Measurements from ENCODE around the gene LRRC57. TPM values are rescaled to one million over a fixed set of nuclear protein-coding genes. Genes with fewer than 3 reads are reported as not detected.

Gene LRRC57
- polyA plus RNA-seq, 3 donors, result 7.8 to 17.4 (median 11.2) TPM

DNA sequence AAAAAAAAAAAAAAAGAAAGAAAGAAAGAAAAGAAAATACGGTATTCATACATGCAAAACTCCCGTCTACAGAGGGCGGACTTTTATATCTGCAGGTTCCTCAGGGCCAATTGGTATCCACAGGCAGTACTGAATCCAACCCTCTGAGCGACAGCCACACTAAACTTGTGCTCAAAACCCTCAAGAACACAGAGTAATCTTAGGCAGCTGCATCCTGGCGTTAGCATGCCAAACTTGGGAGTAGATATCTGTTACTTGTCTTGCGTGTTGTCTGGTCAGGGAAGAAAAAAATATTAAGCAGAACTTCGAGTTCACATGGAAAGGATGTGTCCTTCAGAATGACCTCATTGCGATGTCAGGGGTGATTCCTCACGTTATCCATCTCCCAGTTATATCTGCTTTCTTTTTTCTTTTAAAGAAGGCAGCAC lies 40.3 kb downstream of the LRRC57 start:
- H3K4me1 ChIP-seq (ENCODE audit: control insufficient read depth in 1 of 2, insufficient read depth in 2 of 2, low read length in 2 of 2), result peaks cover 30 to 37% of the 10 kb centered on the region in 2 donors
- no peak overlapping the region for H3K4me2 ChIP-seq (replicated peaks; ENCODE audit: extremely low read depth, low read length, poor library complexity, severe bottlenecking)
- no peak overlapping the region for H3K4me3 ChIP-seq (replicated peaks in 1 of 3; ENCODE audit: low read depth in 2 of 3, low read length in 3 of 3)
- peaks cover 0 to 2% (median 0%) of the 10 kb centered on the region in 3 donors for H3K27me3 Mint-ChIP-seq (ENCODE audit: low read depth in 3 of 3)
- intact Hi-C loops (cut with micrococcal nuclease), result no loop called here
- no peak overlapping the region for H3K4me3 Mint-ChIP-seq
- H3K36me3 ChIP-seq (replicated peaks in 1 of 2; ENCODE audit: control insufficient read depth in 1 of 2, insufficient read depth in 2 of 2, low read length in 2 of 2), result peaks cover 23 to 41% of the 10 kb centered on the region in 2 donors
- H3K27ac Mint-ChIP-seq, result peak overlapping the region in 1 of 7 donors; percentile 38
- peaks cover 39% of the 10 kb centered on the region for H4K20me1 ChIP-seq (ENCODE audit: insufficient read depth, low read length)
- no peaks in the 10 kb centered on the region for H3K9me3 ChIP-seq (replicated peaks in 1 of 2; ENCODE audit: control insufficient read depth in 1 of 2, insufficient read depth in 1 of 2, low read length in 2 of 2)
- H3K27ac ChIP-seq (ENCODE audit: low read depth in 1 of 2, low read length in 2 of 2), result peak overlapping the region in 1 of 2 donors; percentile 10
- no peak for DNase-seq
- H3K79me2 ChIP-seq (ENCODE audit: insufficient read depth, low read length), result peaks cover 94% of the 10 kb centered on the region
- H3K9ac ChIP-seq (ENCODE audit: insufficient read depth, low read length, poor library complexity, severe bottlenecking), result no peak overlapping the region
- WGBS (ENCODE audit: insufficient coverage), result no CpG with 5 or more reads among the region's 9 CpGs
- H3K9me3 Mint-ChIP-seq, result no peaks in the 10 kb centered on the region
- no peaks in the 10 kb centered on the region for H3K27me3 ChIP-seq (ENCODE audit: control insufficient read depth in 2 of 2, insufficient read depth in 2 of 2, low read length in 2 of 2)
- H3K36me3 Mint-ChIP-seq, result peaks cover 25 to 45% of the 10 kb centered on the region in 2 donors
- no peak overlapping the region for H2AFZ ChIP-seq (ENCODE audit: insufficient read depth, low read depth, low read length, poor library complexity, severe bottlenecking)
- H3K4me1 Mint-ChIP-seq, result peaks cover 39% of the 10 kb centered on the region
- TF ChIP-seq, protein P1, sequence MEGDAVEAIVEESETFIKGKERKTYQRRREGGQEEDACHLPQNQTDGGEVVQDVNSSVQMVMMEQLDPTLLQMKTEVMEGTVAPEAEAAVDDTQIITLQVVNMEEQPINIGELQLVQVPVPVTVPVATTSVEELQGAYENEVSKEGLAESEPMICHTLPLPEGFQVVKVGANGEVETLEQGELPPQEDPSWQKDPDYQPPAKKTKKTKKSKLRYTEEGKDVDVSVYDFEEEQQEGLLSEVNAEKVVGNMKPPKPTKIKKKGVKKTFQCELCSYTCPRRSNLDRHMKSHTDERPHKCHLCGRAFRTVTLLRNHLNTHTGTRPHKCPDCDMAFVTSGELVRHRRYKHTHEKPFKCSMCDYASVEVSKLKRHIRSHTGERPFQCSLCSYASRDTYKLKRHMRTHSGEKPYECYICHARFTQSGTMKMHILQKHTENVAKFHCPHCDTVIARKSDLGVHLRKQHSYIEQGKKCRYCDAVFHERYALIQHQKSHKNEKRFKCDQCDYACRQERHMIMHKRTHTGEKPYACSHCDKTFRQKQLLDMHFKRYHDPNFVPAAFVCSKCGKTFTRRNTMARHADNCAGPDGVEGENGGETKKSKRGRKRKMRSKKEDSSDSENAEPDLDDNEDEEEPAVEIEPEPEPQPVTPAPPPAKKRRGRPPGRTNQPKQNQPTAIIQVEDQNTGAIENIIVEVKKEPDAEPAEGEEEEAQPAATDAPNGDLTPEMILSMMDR (IDR thresholded peaks at IDR 0.05), result no peak

DNA sequence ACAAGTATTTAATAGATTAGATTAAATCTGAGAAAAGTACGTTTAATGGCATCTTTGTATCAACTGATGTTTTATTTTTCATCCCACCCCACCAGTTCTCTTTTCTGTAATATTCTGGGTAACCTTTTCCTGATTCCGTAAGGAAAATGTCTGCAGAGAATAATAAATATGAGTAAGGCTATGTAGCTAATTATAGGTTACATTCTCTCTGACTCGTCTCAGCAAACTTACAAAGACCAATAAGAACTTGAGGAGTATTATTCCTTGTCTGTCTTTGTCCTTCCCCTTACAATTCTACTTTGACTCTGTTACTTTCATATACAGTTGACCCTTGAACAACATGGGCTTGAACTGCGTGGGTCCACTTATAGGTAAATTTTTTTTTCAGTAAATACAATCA lies 41.1 kb downstream of the LRRC57 start:
- TF ChIP-seq, protein P1 (IDR thresholded peaks at IDR 0.05), result no peak
- no peak overlapping the region for H3K27ac Mint-ChIP-seq
- H3K36me3 Mint-ChIP-seq, result peaks cover 17 to 37% of the 10 kb centered on the region in 2 donors
- Histone ChIP-seq H2AFZ (ENCODE audit: insufficient read depth, low read depth, low read length, poor library complexity, severe bottlenecking) (no peak overlapping the region), H3K9ac (ENCODE audit: insufficient read depth, low read length, poor library complexity, severe bottlenecking) (no peak overlapping the region), H3K4me2 (replicated peaks; ENCODE audit: extremely low read depth, low read length, poor library complexity, severe bottlenecking) (no peak overlapping the region), H3K36me3 (replicated peaks in 1 of 2; ENCODE audit: control insufficient read depth in 1 of 2, insufficient read depth in 2 of 2, low read length in 2 of 2) (peaks cover 15 to 34% of the 10 kb centered on the region in 2 donors), H3K4me1 (ENCODE audit: control insufficient read depth in 1 of 2, insufficient read depth in 2 of 2, low read length in 2 of 2) (peaks cover 38 to 44% of the 10 kb centered on the region in 2 donors), H3K27ac (ENCODE audit: low read depth in 1 of 2, low read length in 2 of 2) (peak overlapping the region in 1 of 2 donors; percentile 12), H3K27me3 (ENCODE audit: control insufficient read depth in 2 of 2, insufficient read depth in 2 of 2, low read length in 2 of 2) (no peaks in the 10 kb centered on the region), H3K4me3 (replicated peaks in 1 of 3; ENCODE audit: low read depth in 2 of 3, low read length in 3 of 3) (no peak overlapping the region), H4K20me1 (ENCODE audit: insufficient read depth, low read length) (peaks cover 39% of the 10 kb centered on the region), H3K79me2 (ENCODE audit: insufficient read depth, low read length) (peaks cover 91% of the 10 kb centered on the region), H3K9me3 (replicated peaks in 1 of 2; ENCODE audit: control insufficient read depth in 1 of 2, insufficient read depth in 1 of 2, low read length in 2 of 2) (no peaks in the 10 kb centered on the region)
- intact Hi-C loops (cut with micrococcal nuclease), result no loop called here
- no CpG with 5 or more reads among the region's 4 CpGs for WGBS (ENCODE audit: insufficient coverage)
- H3K4me3 Mint-ChIP-seq, result no peak overlapping the region
- peaks cover 46% of the 10 kb centered on the region for H3K4me1 Mint-ChIP-seq
- DNase-seq, result no peak
- peaks cover 0 to 2% (median 0%) of the 10 kb centered on the region in 3 donors for H3K27me3 Mint-ChIP-seq (ENCODE audit: low read depth in 3 of 3)
- H3K9me3 Mint-ChIP-seq, result no peaks in the 10 kb centered on the region
